CD14-positive monocyte (primary cell): ENCODE measurements around the gene XIRP2. TPM values are rescaled to one million over a fixed set of nuclear protein-coding genes. Genes with fewer than 3 reads are reported as not detected.

Experiments
- DNase-seq, 3 donors: peaks; one replicate each; pipeline ENCODE4 v3.0.0-alpha.2; 2011 to 2022
- H2AFZ ChIP-seq: 2 replicates; pipeline ENCODE4 v1.6.0; 2012; ENCODE audit warnings: mild to moderate bottlenecking, low read depth, low read length, inconsistent platforms; ENCODE audit not compliant: insufficient read depth, poor library complexity, severe bottlenecking
- H3K27ac ChIP-seq, 2 donors: 1 replicate in 1 of 2; 2 replicates in 1 of 2; pipeline ENCODE4 v1.5.1; 2012 to 2013; ENCODE audit warnings: low read length in 2 of 2, control low read depth in 1 of 2, inconsistent platforms in 1 of 2, low read depth in 1 of 2, mild to moderate bottlenecking in 1 of 2
- H3K27me3 ChIP-seq, 2 donors: one replicate each; pipeline versions ENCODE4 v1.6.0 to v1.6.1; 2011 to 2013; ENCODE audit warnings: low read length in 2 of 2; ENCODE audit not compliant: control insufficient read depth in 2 of 2, insufficient read depth in 2 of 2
- H3K36me3 ChIP-seq, 2 donors: replicated peaks in 1 of 2; 1 replicate in 1 of 2; 2 replicates in 1 of 2; pipeline versions ENCODE4 v1.5.1 to v1.6.1; 2012 to 2013; ENCODE audit warnings: low read length in 2 of 2, control low read depth in 1 of 2, inconsistent platforms in 1 of 2, mild to moderate bottlenecking in 1 of 2; ENCODE audit not compliant: insufficient read depth in 2 of 2, control insufficient read depth in 1 of 2
- H3K4me1 ChIP-seq, 2 donors: 1 replicate in 1 of 2; 2 replicates in 1 of 2; pipeline versions ENCODE4 v1.5.1 to v1.6.1; 2012 to 2013; ENCODE audit warnings: low read length in 2 of 2, control low read depth in 1 of 2, inconsistent platforms in 1 of 2, mild to moderate bottlenecking in 1 of 2, moderate library complexity in 1 of 2; ENCODE audit not compliant: insufficient read depth in 2 of 2, control insufficient read depth in 1 of 2
- H3K4me2 ChIP-seq: replicated peaks from 2 replicates; pipeline ENCODE3; 2012; ENCODE audit warnings: low read length, moderate library complexity, mild to moderate bottlenecking; ENCODE audit not compliant: poor library complexity, severe bottlenecking; ENCODE audit errors: extremely low read depth
- H3K4me3 ChIP-seq, 3 experiments: fragments of 200-600 bp in 1 of 3; sonication (generic) in 1 of 3; replicated peaks in 1 of 3; 1 replicate in 2 of 3; 2 replicates in 1 of 3; pipeline ENCODE4 v1.5.1; 2011 to 2013; ENCODE audit warnings: low read length in 3 of 3, mild to moderate bottlenecking in 3 of 3, control low read depth in 2 of 3, low read depth in 2 of 3, inconsistent platforms in 1 of 3, moderate library complexity in 1 of 3
- H3K79me2 ChIP-seq: 2 replicates; pipeline ENCODE4 v1.6.0; 2012; ENCODE audit warnings: mild to moderate bottlenecking, control low read depth, inconsistent platforms, low read length, moderate library complexity; ENCODE audit not compliant: insufficient read depth
- H3K9ac ChIP-seq: 2 replicates; pipeline ENCODE4 v1.6.0; 2017; ENCODE audit warnings: low read length, mild to moderate bottlenecking; ENCODE audit not compliant: insufficient read depth, poor library complexity, severe bottlenecking
- H3K9me3 ChIP-seq, 2 donors: replicated peaks in 1 of 2; 1 replicate in 1 of 2; 2 replicates in 1 of 2; pipeline versions ENCODE4 v1.5.1 to v1.6.1; 2012 to 2013; ENCODE audit warnings: low read length in 2 of 2, control low read depth in 1 of 2; ENCODE audit not compliant: control insufficient read depth in 1 of 2, insufficient read depth in 1 of 2
- H4K20me1 ChIP-seq: 2 replicates; pipeline ENCODE4 v1.6.0; 2012; ENCODE audit warnings: mild to moderate bottlenecking, low read length, control low read depth, moderate library complexity; ENCODE audit not compliant: insufficient read depth
- H3K27ac Mint-ChIP-seq, 7 donors: one replicate each; pipeline ENCODE4 v1.8.0; 2020; ENCODE audit warnings: mild to moderate bottlenecking in 7 of 7, mixed read lengths in 7 of 7, moderate library complexity in 6 of 7, inconsistent platforms in 2 of 7
- H3K27me3 Mint-ChIP-seq, 3 donors: one replicate each; pipeline ENCODE4 v1.8.0; 2021 to 2022; ENCODE audit warnings: low read depth in 3 of 3, mild to moderate bottlenecking in 3 of 3, mixed read lengths in 3 of 3, moderate library complexity in 3 of 3, inconsistent platforms in 1 of 3
- H3K36me3 Mint-ChIP-seq, 2 donors: one replicate each; pipeline ENCODE4 v1.8.0; 2020; ENCODE audit warnings: mixed read lengths in 2 of 2, inconsistent platforms in 1 of 2, mild to moderate bottlenecking in 1 of 2
- H3K4me1 Mint-ChIP-seq: one replicate; pipeline ENCODE4 v1.8.0; 2020; ENCODE audit warnings: mild to moderate bottlenecking, mixed read lengths
- H3K4me3 Mint-ChIP-seq, 2 donors: one replicate each; pipeline ENCODE4 v1.8.0; 2020; ENCODE audit warnings: mild to moderate bottlenecking in 2 of 2, mixed read lengths in 2 of 2, moderate library complexity in 1 of 2
- H3K9me3 Mint-ChIP-seq, 7 donors: one replicate each; pipeline ENCODE4 v1.8.0; 2020 to 2022; ENCODE audit warnings: mixed read lengths in 7 of 7, mild to moderate bottlenecking in 6 of 7, moderate library complexity in 6 of 7, inconsistent platforms in 2 of 7
- WGBS: methylation state at CpG from one replicate; pipeline ENCODE4 v1.1.5; 2013; ENCODE audit warnings: missing lambda C conversion rate; ENCODE audit not compliant: insufficient coverage; 5-methylcytosine and 5-hydroxymethylcytosine counted together
- intact Hi-C, 2 donors: fragments of 100-400 bp; cut with micrococcal nuclease; formaldehyde crosslinking; loops; one replicate each; pipeline versions ENCODE4 v1.15.0 to v1.15.1; 2023
- polyA plus RNA-seq, 3 donors: library from polyadenylated mRNA; depleted of rRNA in 1 of 3; unstranded in 2 of 3; stranded (reverse) in 1 of 3; fragments of 300-500 nt in 2 of 3; fragments of >200 nt in 1 of 3; fragmentation: Illumina TruSeq in 2 of 3; gene quantifications; 1 replicate in 2 of 3; 2 replicates in 1 of 3; pipeline ENCODE4 v1.2.3, GENCODE V29; 2012 to 2021
- TF ChIP-seq, protein P1 (sequence below): fragments of 200-600 bp; IDR thresholded peaks from one replicate; pipeline ENCODE4 v1.8.0; 2022; ENCODE audit warnings: antibody characterized with exemption, mild to moderate bottlenecking

The XIRP2 gene
- polyA plus RNA-seq, 3 donors: not detected

DNA sequence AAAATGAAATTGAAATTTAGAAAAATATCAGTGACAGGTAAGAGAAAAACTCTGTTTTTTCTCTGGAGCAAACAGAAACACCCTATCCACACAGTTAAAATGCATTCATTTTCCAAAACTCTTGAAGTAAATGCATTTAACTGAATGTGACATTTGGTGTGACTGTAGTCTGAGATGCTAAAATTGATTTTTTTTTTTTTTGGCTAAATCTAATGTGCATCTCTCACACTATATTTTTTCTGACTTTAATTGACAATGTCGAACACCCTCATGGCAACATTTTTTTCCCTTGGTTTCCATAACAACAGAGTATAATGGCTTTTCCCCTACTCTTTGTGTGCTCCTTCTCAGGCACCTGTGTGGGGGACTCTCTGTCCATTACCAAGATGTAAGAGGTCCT, 366.4 kb downstream of the XIRP2 start:
- no peak overlapping the region for H2AFZ ChIP-seq
- H3K9ac ChIP-seq: no peak overlapping the region
- TF ChIP-seq, protein P1, sequence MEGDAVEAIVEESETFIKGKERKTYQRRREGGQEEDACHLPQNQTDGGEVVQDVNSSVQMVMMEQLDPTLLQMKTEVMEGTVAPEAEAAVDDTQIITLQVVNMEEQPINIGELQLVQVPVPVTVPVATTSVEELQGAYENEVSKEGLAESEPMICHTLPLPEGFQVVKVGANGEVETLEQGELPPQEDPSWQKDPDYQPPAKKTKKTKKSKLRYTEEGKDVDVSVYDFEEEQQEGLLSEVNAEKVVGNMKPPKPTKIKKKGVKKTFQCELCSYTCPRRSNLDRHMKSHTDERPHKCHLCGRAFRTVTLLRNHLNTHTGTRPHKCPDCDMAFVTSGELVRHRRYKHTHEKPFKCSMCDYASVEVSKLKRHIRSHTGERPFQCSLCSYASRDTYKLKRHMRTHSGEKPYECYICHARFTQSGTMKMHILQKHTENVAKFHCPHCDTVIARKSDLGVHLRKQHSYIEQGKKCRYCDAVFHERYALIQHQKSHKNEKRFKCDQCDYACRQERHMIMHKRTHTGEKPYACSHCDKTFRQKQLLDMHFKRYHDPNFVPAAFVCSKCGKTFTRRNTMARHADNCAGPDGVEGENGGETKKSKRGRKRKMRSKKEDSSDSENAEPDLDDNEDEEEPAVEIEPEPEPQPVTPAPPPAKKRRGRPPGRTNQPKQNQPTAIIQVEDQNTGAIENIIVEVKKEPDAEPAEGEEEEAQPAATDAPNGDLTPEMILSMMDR: no peak
- no peaks in the 10 kb centered on the region for H4K20me1 ChIP-seq
- no CpG with 5 or more reads among the region's 1 CpG for WGBS
- peaks cover 3 to 12% of the 10 kb centered on the region in 2 donors for H3K9me3 ChIP-seq
- H3K4me1 ChIP-seq: no peaks in the 10 kb centered on the region
- no peaks in the 10 kb centered on the region for H3K27me3 ChIP-seq
- Mint-ChIP-seq H3K27ac (no peak overlapping the region), H3K36me3 (no peaks in the 10 kb centered on the region), H3K4me3 (no peak overlapping the region), H3K4me1 (no peaks in the 10 kb centered on the region), H3K27me3 (no peaks in the 10 kb centered on the region), H3K9me3 (peaks cover under 1 to 10% (median 6%) of the 10 kb centered on the region in 7 donors)
- no peaks in the 10 kb centered on the region for H3K79me2 ChIP-seq
- H3K36me3 ChIP-seq: no peaks in the 10 kb centered on the region
- no peak overlapping the region for H3K4me3 ChIP-seq
- intact Hi-C loops: no loop called here
- no peak for DNase-seq
- H3K27ac ChIP-seq: no peak overlapping the region
- H3K4me2 ChIP-seq: no peak overlapping the region

DNA sequence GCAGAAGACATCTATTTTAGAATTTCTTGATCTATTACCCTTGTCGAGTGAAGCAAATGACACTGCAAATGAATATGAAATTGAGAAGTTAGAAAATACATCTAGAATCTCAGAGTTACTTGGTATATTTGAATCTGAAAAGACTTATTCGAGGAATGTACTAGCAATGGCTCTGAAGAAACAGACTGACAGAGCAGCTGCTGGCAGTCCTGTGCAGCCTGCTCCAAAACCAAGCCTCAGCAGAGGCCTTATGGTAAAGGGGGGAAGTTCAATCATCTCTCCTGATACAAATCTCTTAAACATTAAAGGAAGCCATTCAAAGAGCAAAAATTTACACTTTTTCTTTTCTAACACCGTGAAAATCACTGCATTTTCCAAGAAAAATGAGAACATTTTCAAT, 370.4 kb downstream of the XIRP2 start:
- H4K20me1 ChIP-seq: no peaks in the 10 kb centered on the region
- no peak overlapping the region for H3K9ac ChIP-seq
- Mint-ChIP-seq H3K27me3 (no peaks in the 10 kb centered on the region), H3K4me3 (no peak overlapping the region), H3K27ac (no peak overlapping the region), H3K36me3 (no peaks in the 10 kb centered on the region), H3K9me3 (peaks cover 0 to 3% (median 0%) of the 10 kb centered on the region in 7 donors), H3K4me1 (no peaks in the 10 kb centered on the region)
- TF ChIP-seq, protein P1: no peak
- no peaks in the 10 kb centered on the region for H3K9me3 ChIP-seq
- no peak overlapping the region for H3K4me2 ChIP-seq
- H3K4me3 ChIP-seq: no peak overlapping the region
- no peaks in the 10 kb centered on the region for H3K36me3 ChIP-seq
- DNase-seq: no peak
- H3K27me3 ChIP-seq: no peaks in the 10 kb centered on the region
- WGBS: no CpG with 5 or more reads among the region's 3 CpGs
- intact Hi-C loops: no loop called here
- H3K27ac ChIP-seq: no peak overlapping the region
- no peak overlapping the region for H2AFZ ChIP-seq
- no peaks in the 10 kb centered on the region for H3K4me1 ChIP-seq
- no peaks in the 10 kb centered on the region for H3K79me2 ChIP-seq
